A549 (cell line): ENCODE measurements around the gene COG5.

Experiments used
- EP300 ChIP-seq, 2 experiments: fragments of >200 bp; sonication (Bioruptor Twin); formaldehyde crosslinking; IDR thresholded peaks; 2 replicates in 1 of 2; 3 replicates in 1 of 2; pipeline ENCODE4 v1.6.1; 2016 to 2017
- PBX3 ChIP-seq: IDR thresholded peaks from 2 replicates; pipeline ENCODE4 v1.6.1; 2012

- TF ChIP-seq EP300 (IDR thresholded peaks at IDR 0.05) (no peak), PBX3 (no peak)
Observed at GRCh38 chr7:107472116-107472515, 91.6 kb downstream of the COG5 start.
